WERI-Rb-1 (cell line): ENCODE measurements around the gene VPS8.

Experiments
- DNase-seq: peaks from one replicate; pipeline ENCODE4 v3.0.0-alpha.2; 2020
- H3K27ac ChIP-seq: fragments of 250-450 bp; sonication (Bioruptor Pico); 2 replicates; pipeline ENCODE4 v1.5.1; 2020; ENCODE audit warnings: mild to moderate bottlenecking, moderate library complexity
- H3K27me3 ChIP-seq: fragments of 250-450 bp; sonication (Bioruptor Pico); 2 replicates; pipeline ENCODE4 v1.5.1; 2021; ENCODE audit warnings: mild to moderate bottlenecking, low read depth, moderate library complexity; ENCODE audit not compliant: insufficient read depth, severe bottlenecking
- H3K36me3 ChIP-seq: fragments of 250-450 bp; sonication (Bioruptor Pico); 2 replicates; pipeline ENCODE4 v1.5.1; 2020; ENCODE audit warnings: mild to moderate bottlenecking, moderate library complexity
- H3K4me3 ChIP-seq: 2 replicates; pipeline ENCODE4 v1.5.1; 2011; ENCODE audit warnings: low read depth, mild to moderate bottlenecking, control low read depth, low read length
- H3K9me3 ChIP-seq: fragments of 250-450 bp; sonication (Bioruptor Pico); 2 replicates; pipeline ENCODE4 v1.5.1; 2021; ENCODE audit warnings: mild to moderate bottlenecking, moderate library complexity; ENCODE audit not compliant: severe bottlenecking
- TF ChIP-seq, protein P1 (sequence below): IDR thresholded peaks from 2 replicates; pipeline ENCODE4 v1.5.1; 2011; ENCODE audit warnings: low read depth, mild to moderate bottlenecking, control low read depth, inconsistent platforms, low read length

Gene VPS8

DNA sequence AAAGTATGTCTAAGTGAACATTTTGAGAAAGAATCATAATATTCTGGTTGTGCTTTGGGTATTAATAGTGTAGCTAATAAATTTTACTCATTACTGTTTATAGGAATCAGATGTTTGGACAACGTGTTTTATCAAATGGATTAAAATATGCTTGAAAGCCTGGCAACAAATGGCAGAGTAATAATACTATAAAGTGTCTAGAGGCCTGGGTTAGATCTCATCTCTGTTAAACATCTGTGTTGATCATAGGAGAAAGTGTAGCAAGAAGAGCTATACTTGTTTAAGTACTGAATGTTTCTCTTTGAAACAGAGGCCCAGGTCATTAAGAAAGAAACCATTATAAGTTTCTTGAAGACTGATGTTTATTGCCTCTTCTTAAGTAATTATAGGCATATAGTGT, 30.5 kb downstream of the VPS8 start:
- DNase-seq: no peak
- no peak overlapping the region for H3K4me3 ChIP-seq
- H3K27ac ChIP-seq: no peak overlapping the region
- no peaks in the 10 kb centered on the region; the same call in 1 of the 2 replicates for H3K36me3 ChIP-seq
- no peaks in the 10 kb centered on the region for H3K9me3 ChIP-seq
- TF ChIP-seq, protein P1, sequence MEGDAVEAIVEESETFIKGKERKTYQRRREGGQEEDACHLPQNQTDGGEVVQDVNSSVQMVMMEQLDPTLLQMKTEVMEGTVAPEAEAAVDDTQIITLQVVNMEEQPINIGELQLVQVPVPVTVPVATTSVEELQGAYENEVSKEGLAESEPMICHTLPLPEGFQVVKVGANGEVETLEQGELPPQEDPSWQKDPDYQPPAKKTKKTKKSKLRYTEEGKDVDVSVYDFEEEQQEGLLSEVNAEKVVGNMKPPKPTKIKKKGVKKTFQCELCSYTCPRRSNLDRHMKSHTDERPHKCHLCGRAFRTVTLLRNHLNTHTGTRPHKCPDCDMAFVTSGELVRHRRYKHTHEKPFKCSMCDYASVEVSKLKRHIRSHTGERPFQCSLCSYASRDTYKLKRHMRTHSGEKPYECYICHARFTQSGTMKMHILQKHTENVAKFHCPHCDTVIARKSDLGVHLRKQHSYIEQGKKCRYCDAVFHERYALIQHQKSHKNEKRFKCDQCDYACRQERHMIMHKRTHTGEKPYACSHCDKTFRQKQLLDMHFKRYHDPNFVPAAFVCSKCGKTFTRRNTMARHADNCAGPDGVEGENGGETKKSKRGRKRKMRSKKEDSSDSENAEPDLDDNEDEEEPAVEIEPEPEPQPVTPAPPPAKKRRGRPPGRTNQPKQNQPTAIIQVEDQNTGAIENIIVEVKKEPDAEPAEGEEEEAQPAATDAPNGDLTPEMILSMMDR: no peak
- H3K27me3 ChIP-seq: no peaks in the 10 kb centered on the region

DNA sequence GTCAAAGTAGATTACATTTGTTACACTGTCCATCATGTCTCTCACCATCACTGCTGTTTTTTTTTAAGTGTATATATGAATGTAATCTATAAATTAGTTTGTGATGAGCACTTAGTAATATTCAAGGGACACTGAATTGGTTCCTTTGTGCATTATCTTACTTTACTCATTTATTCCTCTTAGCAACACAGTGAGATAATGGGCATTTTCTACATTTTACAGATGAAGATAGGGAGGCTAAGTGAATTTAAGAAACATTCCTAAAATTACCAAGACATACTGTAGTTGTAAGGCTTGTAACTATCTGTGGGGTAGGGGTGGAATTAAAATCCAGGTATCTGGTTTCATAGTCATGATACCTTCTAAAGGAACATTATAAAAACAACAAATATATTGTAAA, 33.9 kb downstream of the VPS8 start:
- Histone ChIP-seq H3K36me3 (no peaks in the 10 kb centered on the region), H3K9me3 (no peaks in the 10 kb centered on the region), H3K27me3 (no peaks in the 10 kb centered on the region), H3K4me3 (no peak overlapping the region), H3K27ac (no peak overlapping the region)
- TF ChIP-seq, protein P1: no peak
- no peak for DNase-seq

DNA sequence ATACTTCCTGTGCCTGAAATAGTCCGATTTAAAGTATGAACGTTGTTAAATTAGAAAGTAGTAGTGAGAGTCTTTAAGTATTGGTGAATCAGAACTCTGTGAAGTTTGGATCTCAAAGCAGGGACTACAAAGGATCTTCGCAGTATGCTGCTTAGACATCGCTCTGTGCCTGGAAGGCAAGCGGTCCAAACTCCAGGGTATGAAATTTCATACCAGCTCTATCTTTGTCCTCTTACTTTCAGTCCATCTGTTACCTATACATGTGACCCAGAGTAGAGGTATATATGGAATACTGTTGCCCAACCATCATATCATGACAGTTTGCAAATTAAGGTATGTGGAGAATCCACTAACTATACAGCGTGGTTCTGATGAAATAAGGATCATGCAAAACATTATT, 34.5 kb downstream of the VPS8 start:
- Histone ChIP-seq H3K27ac (no peak overlapping the region), H3K4me3 (no peak overlapping the region), H3K36me3 (no peaks in the 10 kb centered on the region), H3K27me3 (no peaks in the 10 kb centered on the region), H3K9me3 (no peaks in the 10 kb centered on the region)
- TF ChIP-seq, protein P1: no peak
- no peak for DNase-seq

DNA sequence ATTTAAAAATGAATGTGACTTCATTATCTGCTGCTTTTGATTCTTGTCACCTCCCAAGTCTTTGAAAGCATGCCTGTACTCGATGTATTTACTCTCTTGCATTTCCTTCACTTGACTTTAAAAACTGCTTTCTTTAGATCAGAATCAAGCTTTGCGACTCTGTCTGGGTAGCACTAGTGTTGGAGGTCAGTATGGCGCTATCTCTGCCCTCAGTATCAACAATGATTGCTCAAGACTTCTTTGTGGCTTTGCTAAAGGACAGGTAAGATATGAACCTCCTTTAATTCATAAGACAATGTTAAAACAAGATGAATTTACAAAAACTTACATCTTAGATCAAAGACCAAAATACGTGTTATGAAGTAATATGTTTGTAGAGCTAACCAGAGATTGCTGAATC, 37.0 kb downstream of the VPS8 start:
- H3K36me3 ChIP-seq: peaks cover under 1% of the 10 kb centered on the region; the same call in 1 of the 2 replicates
- H3K9me3 ChIP-seq: no peaks in the 10 kb centered on the region
- no peak overlapping the region for H3K4me3 ChIP-seq
- H3K27ac ChIP-seq: no peak overlapping the region
- DNase-seq: no peak
- H3K27me3 ChIP-seq: no peaks in the 10 kb centered on the region
- TF ChIP-seq, protein P1: no peak

DNA sequence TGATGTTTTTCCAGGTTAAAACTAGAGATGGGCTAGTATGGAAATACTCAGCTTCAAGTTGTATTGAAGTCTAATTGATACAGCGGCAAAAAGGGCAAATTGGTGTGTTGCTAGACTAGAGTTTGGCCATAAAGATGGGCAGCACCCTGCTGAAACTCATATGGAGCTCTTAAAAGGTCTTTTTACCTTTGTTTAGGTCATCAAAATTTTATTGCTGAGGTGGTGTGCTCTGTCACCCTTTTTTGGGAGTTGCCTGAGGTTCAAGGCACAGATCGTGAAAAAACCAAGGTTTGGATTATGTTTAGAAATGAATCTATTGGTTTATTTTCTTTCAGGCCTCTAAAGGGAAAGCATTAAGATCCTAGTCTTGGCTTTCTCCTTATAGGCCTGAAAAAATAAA, 38.2 kb downstream of the VPS8 start:
- Histone ChIP-seq H3K36me3 (peaks cover 3% of the 10 kb centered on the region; the same call in 1 of the 2 replicates), H3K9me3 (no peaks in the 10 kb centered on the region), H3K27ac (no peak overlapping the region), H3K27me3 (no peaks in the 10 kb centered on the region), H3K4me3 (no peak overlapping the region)
- TF ChIP-seq, protein P1: no peak
- no peak for DNase-seq

DNA sequence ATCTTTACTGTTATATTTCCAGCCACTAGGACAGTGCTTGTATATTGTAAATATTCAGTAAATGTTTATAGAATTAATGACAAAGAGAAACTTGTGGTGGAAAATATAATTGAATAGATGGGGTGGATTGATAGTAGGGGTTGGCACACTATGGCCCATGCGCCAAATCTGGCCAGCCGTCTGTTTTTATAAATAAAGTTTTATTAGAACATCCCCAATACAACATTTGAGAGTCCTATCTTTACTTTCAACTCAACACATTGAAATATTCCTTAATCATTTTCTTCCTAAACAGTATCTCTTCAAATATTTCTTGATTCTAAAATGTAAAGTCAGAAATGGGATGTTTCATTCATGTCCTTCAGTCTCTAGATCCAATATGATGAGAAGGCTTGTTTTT, 45.1 kb downstream of the VPS8 start:
- H3K27ac ChIP-seq: no peak overlapping the region
- no peak for DNase-seq
- TF ChIP-seq, protein P1: no peak
- no peaks in the 10 kb centered on the region for H3K9me3 ChIP-seq
- H3K4me3 ChIP-seq: no peak overlapping the region
- H3K36me3 ChIP-seq: peaks cover 5% of the 10 kb centered on the region
- no peaks in the 10 kb centered on the region for H3K27me3 ChIP-seq
